Dendritic cell treated with granulocyte-macrophage colony-stimulating factor and Interleukin-4, amounts not matched to agents 40 ng/mL and 50 ng/mL, for 4 days (primary cell): ENCODE measurements around the gene WNT4.

ENCODE experiments used
- H3K27ac Mint-ChIP-seq: one replicate; pipeline ENCODE4 v1.8.0; 2022; ENCODE audit warnings: mild to moderate bottlenecking, mixed read lengths
- H3K27me3 Mint-ChIP-seq: one replicate; pipeline ENCODE4 v1.8.0; 2022; ENCODE audit warnings: mild to moderate bottlenecking, mixed read lengths
- H3K36me3 Mint-ChIP-seq: one replicate; pipeline ENCODE4 v1.8.0; 2022; ENCODE audit warnings: low read depth, mixed read lengths
- H3K4me1 Mint-ChIP-seq: one replicate; pipeline ENCODE4 v1.8.0; 2022; ENCODE audit warnings: low read depth, mixed read lengths
- H3K4me3 Mint-ChIP-seq: one replicate; pipeline ENCODE4 v1.8.0; 2022; ENCODE audit warnings: mild to moderate bottlenecking, moderate library complexity, mixed read lengths
- H3K9me3 Mint-ChIP-seq: one replicate; pipeline ENCODE4 v1.8.0; 2022; ENCODE audit warnings: mixed read lengths
- intact Hi-C: fragments of 100-400 bp; cut with micrococcal nuclease; formaldehyde crosslinking; loops from one replicate; pipeline ENCODE4 v1.15.0; 2022

Gene WNT4

GRCh38 chr1:22153660-22154437, 11.0 kb upstream of the WNT4 start:
- Mint-ChIP-seq H3K4me1 (no peaks in the 10 kb centered on the region), H3K4me3 (no peak overlapping the region), H3K36me3 (no peaks in the 10 kb centered on the region), H3K27me3 (peaks cover 35% of the 10 kb centered on the region), H3K27ac (no peak overlapping the region), H3K9me3 (no peaks in the 10 kb centered on the region)
- intact Hi-C loops: no loop called here

GRCh38 chr1:22150923-22151322, 8.0 kb upstream of the WNT4 start:
- intact Hi-C loops: no loop called here
- Mint-ChIP-seq H3K27me3 (peaks cover 54% of the 10 kb centered on the region), H3K4me3 (no peak overlapping the region)

GRCh38 chr1:22142315-22143064, 407 bp downstream of the WNT4 start:
- H3K4me3 Mint-ChIP-seq: no peak overlapping the region
- intact Hi-C loops: no loop called here
- H3K36me3 Mint-ChIP-seq: no peaks in the 10 kb centered on the region
- no peak overlapping the region for H3K27ac Mint-ChIP-seq
- peaks cover 5% of the 10 kb centered on the region for H3K4me1 Mint-ChIP-seq
- peaks cover 86% of the 10 kb centered on the region for H3K27me3 Mint-ChIP-seq
- no peaks in the 10 kb centered on the region for H3K9me3 Mint-ChIP-seq

More at GRCh38 chr1:22150923-22151322, 8.0 kb upstream of the WNT4 start:
- Mint-ChIP-seq H3K4me1 (no peaks in the 10 kb centered on the region), H3K9me3 (no peaks in the 10 kb centered on the region), H3K36me3 (no peaks in the 10 kb centered on the region), H3K27ac (no peak overlapping the region)

GRCh38 chr1:22141554-22142314, 1.2 kb downstream of the WNT4 start:
- Mint-ChIP-seq H3K9me3 (no peaks in the 10 kb centered on the region), H3K27ac (no peak overlapping the region), H3K36me3 (no peaks in the 10 kb centered on the region), H3K27me3 (peaks cover 85% of the 10 kb centered on the region), H3K4me3 (no peak overlapping the region), H3K4me1 (peaks cover 5% of the 10 kb centered on the region)
- intact Hi-C loops: no loop called here

GRCh38 chr1:22140694-22141093, 2.2 kb downstream of the WNT4 start:
- Mint-ChIP-seq H3K27me3 (peaks cover 82% of the 10 kb centered on the region), H3K9me3 (no peaks in the 10 kb centered on the region), H3K4me1 (peaks cover 5% of the 10 kb centered on the region), H3K36me3 (no peaks in the 10 kb centered on the region), H3K27ac (no peak overlapping the region), H3K4me3 (no peak overlapping the region)
- intact Hi-C loops: no loop called here

- H3K9me3 Mint-ChIP-seq: no peaks in the 10 kb centered on the region
- intact Hi-C loops: no loop called here
- H3K27ac Mint-ChIP-seq: no peak overlapping the region
- peaks cover 75% of the 10 kb centered on the region for H3K27me3 Mint-ChIP-seq
- no peaks in the 10 kb centered on the region for H3K36me3 Mint-ChIP-seq
- peaks cover 5% of the 10 kb centered on the region for H3K4me1 Mint-ChIP-seq
- H3K4me3 Mint-ChIP-seq: no peak overlapping the region
Observed at GRCh38 chr1:22139817-22140216, 3.1 kb downstream of the WNT4 start.

- Mint-ChIP-seq H3K27me3 (peaks cover 72% of the 10 kb centered on the region), H3K4me3 (no peak overlapping the region), H3K36me3 (no peaks in the 10 kb centered on the region), H3K9me3 (no peaks in the 10 kb centered on the region), H3K27ac (no peak overlapping the region), H3K4me1 (peaks cover 5% of the 10 kb centered on the region)
- intact Hi-C loops: no loop called here
Observed at GRCh38 chr1:22139066-22139594, 3.8 kb downstream of the WNT4 start.

GRCh38 chr1:22137004-22137720, 5.7 kb downstream of the WNT4 start:
- peaks cover 68% of the 10 kb centered on the region for H3K27me3 Mint-ChIP-seq
- H3K4me3 Mint-ChIP-seq: no peak overlapping the region
- no peaks in the 10 kb centered on the region for H3K4me1 Mint-ChIP-seq
- H3K27ac Mint-ChIP-seq: no peak overlapping the region
- no peaks in the 10 kb centered on the region for H3K9me3 Mint-ChIP-seq
- H3K36me3 Mint-ChIP-seq: no peaks in the 10 kb centered on the region
- intact Hi-C loops: no loop called here

GRCh38 chr1:22133931-22134324, 9.0 kb downstream of the WNT4 start:
- intact Hi-C loops: no loop called here

GRCh38 chr1:22133247-22133930, 9.5 kb downstream of the WNT4 start:
- Mint-ChIP-seq H3K27me3 (peaks cover 33% of the 10 kb centered on the region), H3K4me3 (no peak overlapping the region), H3K9me3 (no peaks in the 10 kb centered on the region), H3K4me1 (no peaks in the 10 kb centered on the region), H3K36me3 (no peaks in the 10 kb centered on the region), H3K27ac (no peak overlapping the region)
- intact Hi-C loops: no loop called here

More at GRCh38 chr1:22133931-22134324, 9.0 kb downstream of the WNT4 start:
- no peak overlapping the region for H3K27ac Mint-ChIP-seq
- no peak overlapping the region for H3K4me3 Mint-ChIP-seq
- H3K4me1 Mint-ChIP-seq: no peaks in the 10 kb centered on the region
- H3K27me3 Mint-ChIP-seq: peaks cover 37% of the 10 kb centered on the region
- no peaks in the 10 kb centered on the region for H3K9me3 Mint-ChIP-seq
- no peaks in the 10 kb centered on the region for H3K36me3 Mint-ChIP-seq

- intact Hi-C loops: no loop called here
- Mint-ChIP-seq H3K4me3 (no peak overlapping the region), H3K27ac (no peak overlapping the region), H3K27me3 (peaks cover 27% of the 10 kb centered on the region), H3K36me3 (no peaks in the 10 kb centered on the region), H3K4me1 (no peaks in the 10 kb centered on the region), H3K9me3 (no peaks in the 10 kb centered on the region)
Observed at GRCh38 chr1:22132517-22133235, 10.2 kb downstream of the WNT4 start.

- intact Hi-C loops: loop anchor here (2.0 kb wide), 1 partner anchor 285 kb away; no protein-coding TSS in a partner anchor
- H3K4me3 Mint-ChIP-seq: no peak overlapping the region
Observed at GRCh38 chr1:22131875-22132486, 10.9 kb downstream of the WNT4 start.

More at GRCh38 chr1:22131875-22132486, 10.9 kb downstream of the WNT4 start:
- H3K27me3 Mint-ChIP-seq: peaks cover 20% of the 10 kb centered on the region
- H3K4me1 Mint-ChIP-seq: no peaks in the 10 kb centered on the region
- H3K27ac Mint-ChIP-seq: no peak overlapping the region
- H3K36me3 Mint-ChIP-seq: no peaks in the 10 kb centered on the region
- no peaks in the 10 kb centered on the region for H3K9me3 Mint-ChIP-seq
